ELR (cell line): ENCODE measurements around the gene NT5DC4.

ENCODE experiments used
- DNase-seq: peaks from one replicate; pipeline ENCODE4 v3.0.0-alpha.2; 2015; ENCODE audit warnings: low read depth

The NT5DC4 gene

GRCh38 chr2:112784199-112785189, 63.7 kb downstream of the NT5DC4 start, which contains the start of gene IL1A:
IL1A (minus strand) TSS chr2:112784493; CDS start chr2:112783770, 723 bp downstream.
- peak; percentile 94 for DNase-seq

- peak; percentile 45 for DNase-seq
Observed at GRCh38 chr2:112787294-112787693, 66.5 kb downstream of the NT5DC4 start.

- DNase-seq: no peak
Observed at GRCh38 chr2:112787729-112788393, 67.0 kb downstream of the NT5DC4 start.

- DNase-seq: no peak
Observed at GRCh38 chr2:112788653-112789052, 67.8 kb downstream of the NT5DC4 start.
